Fibroblast of the conjunctiva (primary cell): ENCODE results near the gene STAMBPL1.
"Not testable (repeated sequence)": the region's sequence is repeated elsewhere in the genome, so short reads cannot be mapped to it uniquely, and the experiment has no call there.

Experiments
- DNase-seq: peaks from one replicate; pipeline ENCODE4 v3.0.0-alpha.2; 2010; ENCODE audit warnings: low read depth

The STAMBPL1 gene

DNA sequence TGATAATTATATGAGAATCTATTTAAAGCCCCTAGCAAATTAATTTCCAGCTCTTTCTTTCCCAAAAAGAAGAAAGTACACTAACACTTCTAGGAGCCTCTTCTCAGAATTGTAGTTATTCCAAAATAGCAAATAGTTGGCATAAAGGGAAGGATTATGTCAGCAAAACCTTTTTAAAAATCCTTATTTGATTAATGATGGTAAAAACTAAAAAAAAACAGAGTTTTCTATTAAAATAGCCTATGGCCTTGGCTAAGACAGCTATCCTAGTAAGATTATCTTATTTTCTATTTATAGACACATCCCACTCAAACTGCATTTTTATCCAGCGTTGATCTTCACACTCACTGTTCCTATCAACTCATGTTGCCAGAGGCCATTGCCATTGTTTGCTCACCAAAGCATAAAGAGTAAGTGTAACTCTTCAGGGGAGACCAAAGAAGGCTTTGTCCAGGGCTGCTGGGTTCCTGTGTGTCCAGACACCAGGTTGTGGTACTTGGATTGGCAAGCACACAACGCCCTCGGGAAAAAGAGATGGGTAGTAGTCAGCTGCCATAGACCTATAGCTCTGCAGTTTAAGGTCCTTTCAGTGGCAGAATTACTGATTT lies 41.0 kb downstream of the STAMBPL1 start:
- no peak for DNase-seq

DNA sequence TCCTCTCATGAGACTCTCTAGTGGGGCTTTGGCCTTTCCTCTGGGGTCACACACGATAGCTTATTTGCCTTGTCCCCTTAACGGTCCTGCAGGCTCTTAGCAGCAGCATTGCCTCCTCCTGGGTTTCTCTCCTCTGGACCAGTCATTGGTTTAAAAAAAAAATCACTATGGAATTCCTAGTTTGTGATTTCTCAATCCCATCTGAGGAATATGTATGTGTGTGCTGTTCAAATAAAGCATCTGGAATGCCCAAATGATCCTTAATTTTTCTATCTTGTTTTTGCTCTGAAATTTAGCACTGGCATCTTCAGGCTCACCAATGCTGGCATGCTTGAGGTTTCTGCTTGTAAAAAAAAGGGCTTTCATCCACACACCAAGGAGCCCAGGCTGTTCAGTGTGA lies 42.0 kb downstream of the STAMBPL1 start:
- no peak for DNase-seq

DNA sequence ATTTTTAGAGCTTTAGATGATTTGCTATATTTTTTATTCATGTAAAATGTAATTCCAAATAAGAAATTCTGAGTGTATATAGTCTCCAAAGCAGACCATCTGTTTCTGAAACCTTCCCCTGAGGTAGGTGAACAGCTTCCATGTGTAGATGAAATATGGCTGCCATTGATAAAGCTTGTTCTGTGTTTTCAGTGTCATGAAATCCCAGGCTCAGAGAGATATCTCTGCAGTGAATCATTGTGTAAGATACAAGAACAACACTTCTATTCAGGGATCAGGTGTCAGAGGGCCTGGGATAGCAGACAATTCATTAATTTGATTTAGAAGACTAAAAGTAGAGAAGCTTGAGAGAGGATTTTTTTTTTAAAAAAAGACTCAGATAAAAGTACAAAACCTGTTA lies 43.5 kb downstream of the STAMBPL1 start:
- no peak for DNase-seq

GRCh38 chr10:88926566-88927415 lies 46.7 kb downstream of the STAMBPL1 start:
- peak; percentile 90 for DNase-seq

GRCh38 chr10:88927416-88927690 lies 47.3 kb downstream of the STAMBPL1 start:
- DNase-seq: no peak

DNA sequence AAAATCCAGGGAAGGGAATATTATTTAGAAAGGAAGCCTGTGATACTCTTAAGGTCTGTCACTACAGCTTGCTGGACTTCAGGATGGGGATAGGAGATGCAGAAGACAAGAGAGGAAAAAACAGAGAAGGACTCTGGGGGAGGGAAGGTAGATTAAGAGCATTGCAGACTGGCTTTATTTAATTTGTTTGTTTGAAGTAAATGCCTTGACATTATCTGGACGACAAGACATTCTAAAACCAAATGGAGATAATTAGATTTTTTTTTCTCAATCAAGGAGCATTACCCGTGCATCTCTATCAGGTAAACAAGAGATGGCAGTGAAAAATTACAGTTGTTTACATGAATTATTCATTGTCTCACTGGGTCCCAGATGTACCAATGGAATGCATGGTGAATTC lies 48.2 kb downstream of the STAMBPL1 start:
- no peak for DNase-seq

DNA sequence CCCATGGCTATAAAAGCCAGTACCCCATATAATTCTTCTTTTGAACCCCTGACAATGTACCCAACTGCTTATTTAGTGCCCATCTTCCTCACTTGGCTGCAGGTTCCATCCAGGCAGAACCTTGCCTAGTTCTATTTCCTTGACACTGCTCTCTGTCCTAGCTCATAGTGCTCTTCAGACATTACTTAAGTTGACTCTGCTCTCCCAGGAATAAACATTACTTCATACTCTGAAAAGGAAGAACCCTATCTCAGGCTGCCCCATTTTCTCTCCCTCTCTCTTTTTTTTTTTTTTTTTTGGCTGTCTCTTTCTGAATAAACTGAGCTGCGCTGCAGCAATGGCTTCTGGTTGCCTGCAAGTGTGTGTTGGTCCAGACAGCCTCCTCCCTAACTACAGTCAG lies 51.5 kb downstream of the STAMBPL1 start:
- DNase-seq: no peak

- DNase-seq: not testable (repeated sequence)
These were observed 52.0 kb downstream of the STAMBPL1 start for GRCh38 chr10:88932029-88932428.

- DNase-seq: peak; percentile 86
These were observed 52.7 kb downstream of the STAMBPL1 start for GRCh38 chr10:88932539-88933256.

GRCh38 chr10:88933564-88933963 lies 53.5 kb downstream of the STAMBPL1 start:
- no peak for DNase-seq

- DNase-seq: peak; percentile 84
These were observed 55.0 kb downstream of the STAMBPL1 start for GRCh38 chr10:88934900-88935672.

DNA sequence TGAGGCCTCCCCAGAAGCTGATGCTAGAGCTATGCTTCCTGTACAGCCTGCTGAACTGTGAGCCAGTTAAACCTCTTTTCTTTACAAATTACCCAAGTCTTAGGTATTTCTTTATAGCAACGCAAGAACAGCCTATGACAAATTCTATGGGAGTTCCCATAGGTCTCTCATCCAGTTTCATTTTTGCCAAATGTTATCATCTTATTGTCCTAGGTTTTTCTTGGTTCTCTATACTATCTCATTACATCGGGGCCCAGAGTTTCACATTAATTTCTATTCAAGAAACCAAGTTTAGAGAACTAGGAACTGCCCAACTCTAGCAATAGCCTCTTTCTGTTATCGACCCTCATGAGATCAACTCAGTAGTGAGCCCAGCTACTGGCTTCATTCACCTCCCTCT lies 56.6 kb downstream of the STAMBPL1 start:
- DNase-seq: no peak

DNA sequence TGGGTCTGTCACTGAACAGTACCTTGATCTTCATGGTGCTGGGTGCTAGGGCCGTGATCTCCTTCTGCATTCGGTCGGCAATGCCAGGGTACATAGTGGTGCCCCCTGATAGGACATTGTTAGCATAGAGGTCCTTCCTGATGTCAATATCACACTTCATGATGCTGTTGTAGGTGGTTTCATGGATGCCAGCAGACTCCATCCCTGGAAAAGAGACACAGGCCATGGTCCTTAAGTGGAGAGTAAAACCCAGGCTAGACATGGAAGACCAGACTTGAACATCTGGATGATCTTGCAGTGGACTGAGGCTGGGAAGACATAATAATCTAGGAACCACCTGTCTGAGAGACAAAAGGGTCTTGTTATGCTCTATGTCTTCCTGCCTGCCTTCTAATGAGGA lies 58.0 kb downstream of the STAMBPL1 start:
- no peak for DNase-seq

DNA sequence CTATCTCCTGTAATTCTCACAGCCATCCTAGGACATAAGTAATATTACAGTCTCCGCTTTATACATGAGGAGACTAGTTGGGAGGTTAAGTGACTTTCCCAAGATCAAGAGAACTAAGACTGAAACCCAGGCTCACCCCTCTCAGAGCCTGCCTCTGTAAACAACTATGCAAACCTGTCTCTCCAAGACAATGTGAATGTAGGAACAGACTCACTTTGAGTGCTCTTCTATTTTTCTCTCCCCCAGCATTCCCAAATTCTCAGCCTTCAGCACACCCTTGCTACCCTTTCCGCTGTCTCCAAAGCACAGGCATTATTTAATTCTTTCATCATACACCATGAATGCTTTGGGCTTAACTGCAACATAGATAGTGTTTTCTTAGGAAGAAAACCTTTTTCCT lies 58.9 kb downstream of the STAMBPL1 start:
- no peak for DNase-seq

DNA sequence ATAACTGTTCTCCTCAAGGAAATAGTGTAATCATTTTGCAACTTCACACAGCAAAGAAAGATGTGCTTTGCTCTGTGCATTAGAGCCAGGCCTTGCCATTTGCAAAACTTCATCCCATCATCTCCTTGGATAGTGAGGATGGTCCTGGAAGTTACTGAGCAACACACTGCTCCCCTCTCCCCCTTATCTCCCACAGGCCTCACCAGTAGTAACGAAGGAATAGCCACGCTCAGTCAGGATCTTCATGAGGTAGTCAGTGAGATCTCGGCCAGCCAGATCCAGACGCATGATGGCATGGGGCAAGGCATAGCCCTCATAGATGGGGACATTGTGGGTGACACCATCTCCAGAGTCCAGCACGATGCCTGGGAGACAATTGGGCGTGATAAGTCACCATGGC lies 61.0 kb downstream of the STAMBPL1 start:
- no peak for DNase-seq

GRCh38 chr10:88943778-88944177 lies 63.7 kb downstream of the STAMBPL1 start:
- DNase-seq: no peak

GRCh38 chr10:88944813-88945212 lies 64.8 kb downstream of the STAMBPL1 start:
- no peak for DNase-seq

- DNase-seq: no peak
These were observed 66.2 kb downstream of the STAMBPL1 start for GRCh38 chr10:88946200-88946599.

- DNase-seq: no peak
These were observed 67.0 kb downstream of the STAMBPL1 start for GRCh38 chr10:88946965-88947590.

DNA sequence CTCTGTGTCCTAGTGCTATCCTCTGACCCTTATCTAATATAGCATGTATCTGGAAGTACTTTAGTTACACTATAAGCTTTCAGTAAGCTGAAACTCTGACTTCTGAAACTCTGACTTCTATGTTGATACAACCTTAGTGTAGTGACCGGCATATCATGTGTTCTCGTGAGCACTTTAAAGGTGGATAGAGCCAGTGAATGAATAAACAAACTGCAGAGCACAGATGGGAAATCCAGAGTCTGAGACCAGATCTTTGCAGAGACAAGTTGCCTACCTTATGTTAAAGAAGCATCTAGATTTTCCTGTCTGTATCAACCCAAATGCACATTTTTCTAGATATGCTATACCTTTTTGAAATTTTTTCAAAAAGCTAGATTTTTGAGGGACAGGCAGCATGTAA lies 69.0 kb downstream of the STAMBPL1 start:
- DNase-seq: no peak

- DNase-seq: no peak
These were observed 70.1 kb downstream of the STAMBPL1 start for GRCh38 chr10:88949912-88950837.
